GM23338 (cell line): ENCODE data around the gene DNM2. TPM values are rescaled to one million over a fixed set of nuclear protein-coding genes. Genes with fewer than 3 reads are reported as not detected.

Experiments
- ATAC-seq: fragments of 200-7000 bp; cut with Tn5 transposase; 3 replicates; pipeline ENCODE4 v1.9.1; 2020
- DNase-seq: peaks from one replicate; pipeline ENCODE4 v3.0.0-alpha.2; 2015; ENCODE audit warnings: low spot score
- H2AFZ ChIP-seq: fragments of 200-600 bp; sonication (generic); 2 replicates; pipeline ENCODE4 v1.8.0; 2016; ENCODE audit warnings: antibody characterized with exemption, mild to moderate bottlenecking, moderate library complexity
- H3F3A ChIP-seq: fragments of 200-600 bp; sonication (generic); replicated peaks from 2 replicates; pipeline ENCODE4 v1.8.0; 2017; ENCODE audit warnings: antibody characterized with exemption, mixed run types, low read depth
- H3K27ac ChIP-seq: fragments of 200-600 bp; sonication (generic); 2 replicates; pipeline ENCODE4 v1.6.1; 2016; ENCODE audit warnings: low read depth
- H3K27me3 ChIP-seq: fragments of 200-600 bp; sonication (generic); 2 replicates; pipeline ENCODE4 v1.8.0; 2016; ENCODE audit warnings: mild to moderate bottlenecking, mixed run types, moderate library complexity; ENCODE audit not compliant: insufficient read depth
- H3K36me3 ChIP-seq: fragments of 200-600 bp; sonication (generic); 2 replicates; pipeline ENCODE4 v1.8.0; 2016; ENCODE audit warnings: mild to moderate bottlenecking; ENCODE audit not compliant: insufficient read depth
- H3K4me1 ChIP-seq: fragments of 200-600 bp; sonication (generic); 2 replicates; pipeline ENCODE4 v1.8.0; 2016; ENCODE audit warnings: mild to moderate bottlenecking, moderate library complexity; ENCODE audit not compliant: insufficient read depth
- H3K4me2 ChIP-seq: fragments of 200-600 bp; sonication (generic); 2 replicates; pipeline ENCODE4 v1.7.1; 2017; ENCODE audit warnings: mixed run types
- H3K4me3 ChIP-seq: fragments of 200-600 bp; sonication (generic); 2 replicates; pipeline ENCODE4 v1.6.1; 2016; ENCODE audit warnings: mixed run types
- H3K79me2 ChIP-seq: fragments of 200-600 bp; sonication (generic); replicated peaks from 2 replicates; pipeline ENCODE4 v1.8.0; 2017; ENCODE audit warnings: mild to moderate bottlenecking; ENCODE audit not compliant: insufficient read depth
- H3K9me2 ChIP-seq: fragments of 200-600 bp; sonication (generic); 2 replicates; pipeline ENCODE4 v1.8.0; 2017; ENCODE audit not compliant: insufficient read depth
- H4K20me1 ChIP-seq: fragments of 200-600 bp; sonication (generic); replicated peaks from 2 replicates; pipeline ENCODE4 v1.8.0; 2017; ENCODE audit warnings: mild to moderate bottlenecking; ENCODE audit not compliant: insufficient read depth
- H3K27ac Mint-ChIP-seq: 2 replicates; pipeline ENCODE4 v1.8.0; 2020; ENCODE audit warnings: inconsistent platforms, mild to moderate bottlenecking, moderate library complexity, mixed read lengths
- H3K27me3 Mint-ChIP-seq: 3 replicates; pipeline ENCODE4 v1.8.0; 2022; ENCODE audit warnings: low read depth, mild to moderate bottlenecking, moderate library complexity, mixed read lengths, inconsistent platforms; ENCODE audit not compliant: insufficient read depth, poor library complexity
- H3K36me3 Mint-ChIP-seq: 3 replicates; pipeline ENCODE4 v1.8.0; 2021; ENCODE audit warnings: low read depth, mild to moderate bottlenecking, inconsistent platforms, moderate library complexity, mixed read lengths
- H3K4me1 Mint-ChIP-seq: 3 replicates; pipeline ENCODE4 v1.8.0; 2020; ENCODE audit warnings: mild to moderate bottlenecking, inconsistent platforms, mixed read lengths
- H3K4me3 Mint-ChIP-seq: 3 replicates; pipeline ENCODE4 v1.8.0; 2021; ENCODE audit warnings: moderate library complexity, mild to moderate bottlenecking, inconsistent platforms, mixed read lengths
- H3K9me3 Mint-ChIP-seq: 3 replicates; pipeline ENCODE4 v1.8.0; 2020; ENCODE audit warnings: moderate library complexity, mild to moderate bottlenecking, inconsistent platforms, mixed read lengths
- CREB1 ChIP-seq: fragments of 250-450 bp; sonication (Bioruptor Pico); IDR thresholded peaks from 2 replicates; pipeline ENCODE4 v1.5.0; 2020; ENCODE audit warnings: low read depth, mild to moderate bottlenecking, moderate library complexity
- CTCF ChIP-seq, 2 experiments: fragments of 200-600 bp in 1 of 2; sonication (generic) in 1 of 2; conservative IDR thresholded peaks; 2 replicates each; pipeline versions ENCODE4 v1.5.1 to v1.6.1; 2016 to 2017; ENCODE audit warnings: antibody characterized with exemption in 2 of 2, low read depth in 2 of 2, mild to moderate bottlenecking in 2 of 2, moderate library complexity in 1 of 2
- ETS1 ChIP-seq: IDR thresholded peaks from 2 replicates; pipeline ENCODE4 v1.6.1; 2016; ENCODE audit warnings: antibody characterized with exemption
- EZH2 ChIP-seq: fragments of 200-600 bp; sonication (generic); IDR thresholded peaks from one replicate; pipeline ENCODE4 v1.8.0; 2017; ENCODE audit warnings: antibody characterized with exemption, mild to moderate bottlenecking, low read depth; ENCODE audit not compliant: unreplicated experiment
- EZH2phosphoT487 ChIP-seq: fragments of 200-600 bp; sonication (generic); IDR thresholded peaks from one replicate; pipeline ENCODE4 v1.8.1; 2018; ENCODE audit warnings: antibody characterized with exemption; ENCODE audit not compliant: unreplicated experiment
- JUNB ChIP-seq: IDR thresholded peaks from one replicate; pipeline ENCODE4 v1.6.1; 2016; ENCODE audit warnings: antibody characterized with exemption; ENCODE audit not compliant: unreplicated experiment
- NANOG ChIP-seq: IDR thresholded peaks from 2 replicates; pipeline ENCODE4 v1.6.1; 2016; ENCODE audit warnings: antibody characterized with exemption, borderline replicate concordance
- POLR2AphosphoS5 ChIP-seq: IDR thresholded peaks from 2 replicates; pipeline ENCODE4 v1.6.1; 2016; ENCODE audit warnings: antibody characterized with exemption, low read depth
- REST ChIP-seq: IDR thresholded peaks from one replicate; pipeline ENCODE4 v1.6.1; 2018; ENCODE audit warnings: antibody characterized with exemption; ENCODE audit not compliant: unreplicated experiment
- STAT1 ChIP-seq: IDR thresholded peaks from one replicate; pipeline ENCODE4 v1.6.1; 2016; ENCODE audit warnings: antibody characterized with exemption; ENCODE audit not compliant: unreplicated experiment
- ZNF114 ChIP-seq: fragments of 250-450 bp; sonication (Bioruptor Pico); IDR thresholded peaks from 2 replicates; pipeline ENCODE4 v1.5.0; 2020; ENCODE audit warnings: mild to moderate bottlenecking, moderate library complexity
- ZNF331 ChIP-seq: fragments of 250-450 bp; sonication (Bioruptor Pico); IDR thresholded peaks from 2 replicates; pipeline ENCODE4 v1.5.0; 2020; ENCODE audit warnings: low read depth, mild to moderate bottlenecking, moderate library complexity
- polyA plus RNA-seq: library from polyadenylated mRNA; unstranded; fragments of >200 nt; fragmentation: Nextera tagmentation; extraction: Ambion mirVana; gene quantifications from 2 replicates; pipeline ENCODE4 v1.2.1, GENCODE V29; 2016
- total RNA-seq: library from RNA; depleted of rRNA; stranded (reverse); fragments of >200 nt; shearing (Covaris generic); gene quantifications from 2 replicates; pipeline ENCODE4 v1.2.3, GENCODE V29; 2014

Gene DNM2
- total and polyA plus RNA-seq, 2 experiments from 2014 or later: 40.7 to 138 TPM

- peaks cover 2% of the 10 kb centered on the region; the same call in 1 of the 3 replicates for H3K9me3 Mint-ChIP-seq
- TF ChIP-seq ZNF114 (no peak), EZH2 (no peak), JUNB (no peak), ETS1 (no peak)
- peaks cover 60% of the 10 kb centered on the region for H4K20me1 ChIP-seq
- H3K27me3 Mint-ChIP-seq: peaks cover 29% of the 10 kb centered on the region
- H3K27me3 ChIP-seq: no peaks in the 10 kb centered on the region
- peaks cover 68% of the 10 kb centered on the region for H3K79me2 ChIP-seq
- no peak overlapping the region for H3K27ac Mint-ChIP-seq
- H3K36me3 Mint-ChIP-seq: peaks cover 97% of the 10 kb centered on the region
- ATAC-seq: no peak; the same call in 2 of the 3 replicates
- no peaks in the 10 kb centered on the region for H3K4me1 ChIP-seq
- H3K27ac ChIP-seq: peak overlapping the region; percentile 59; the same call in 1 of the 2 replicates
- H3K4me1 Mint-ChIP-seq: no peaks in the 10 kb centered on the region
- H3K4me3 Mint-ChIP-seq: no peak overlapping the region
- H3K9me2 ChIP-seq: no peaks in the 10 kb centered on the region
- H3K4me3 ChIP-seq: no peak overlapping the region
- H3F3A ChIP-seq: peaks cover 76% of the 10 kb centered on the region
- no peak for DNase-seq
- no peak overlapping the region for H2AFZ ChIP-seq
- H3K36me3 ChIP-seq: peaks cover 93% of the 10 kb centered on the region
- no peak overlapping the region for H3K4me2 ChIP-seq
These were observed 34.8 kb upstream of the DNM2 start for GRCh38 chr19:10683064-10683426.

- peaks cover 75% of the 10 kb centered on the region for H3F3A ChIP-seq
- H3K9me2 ChIP-seq: no peaks in the 10 kb centered on the region
- H3K4me2 ChIP-seq: no peak overlapping the region
- H3K27ac ChIP-seq: peak overlapping the region; percentile 59; the same call in 1 of the 2 replicates
- peaks cover 62% of the 10 kb centered on the region for H3K79me2 ChIP-seq
- H3K4me3 ChIP-seq: no peak overlapping the region
- Mint-ChIP-seq H3K4me3 (no peak overlapping the region), H3K9me3 (peaks cover 2% of the 10 kb centered on the region; the same call in 1 of the 3 replicates), H3K27ac (no peak overlapping the region), H3K27me3 (peaks cover 27% of the 10 kb centered on the region), H3K36me3 (peaks cover 97% of the 10 kb centered on the region), H3K4me1 (no peaks in the 10 kb centered on the region)
- ATAC-seq (no peak), DNase-seq (no peak)
- peaks cover 55% of the 10 kb centered on the region for H4K20me1 ChIP-seq
- peaks cover 88% of the 10 kb centered on the region for H3K36me3 ChIP-seq
- no peaks in the 10 kb centered on the region for H3K27me3 ChIP-seq
- H3K4me1 ChIP-seq: no peaks in the 10 kb centered on the region
- H2AFZ ChIP-seq: no peak overlapping the region
- TF ChIP-seq NANOG: no peak
- TF ChIP-seq STAT1: no peak
- TF ChIP-seq ETS1: no peak
- no peak for TF ChIP-seq EZH2phosphoT487
- no peak for TF ChIP-seq CTCF (conservative IDR thresholded peaks at IDR 0.05; ENCODE audit: low read depth in 2 of 2)
- no peak for TF ChIP-seq ZNF331 (CRISPR knock-in tag)
- TF ChIP-seq EZH2: no peak
- no peak for TF ChIP-seq REST
- TF ChIP-seq CREB1 (CRISPR knock-in tag): no peak
- no peak for TF ChIP-seq JUNB
- TF ChIP-seq POLR2AphosphoS5: no peak
These were observed 34.3 kb upstream of the DNM2 start for GRCh38 chr19:10683582-10683981.
